ENCODE data around the gene GAPDHS.

The GAPDHS gene

GRCh38 chr19:35488677-35489076 is 44.6 kb upstream of the GAPDHS start:
- Histone ChIP-seq H3K9me3 (ENCODE audit: control insufficient read depth, low read length) (no peaks in the 10 kb centered on the region), H3K79me2 (no peaks in the 10 kb centered on the region), H3K4me1 (no peaks in the 10 kb centered on the region), H3K27ac (no peak overlapping the region), H3K4me2 (ENCODE audit: low read length) (no peak overlapping the region), H2AFZ (no peak overlapping the region), H3K4me3 (ENCODE audit: low read depth, low read length) (no peak overlapping the region), H3K27me3 (ENCODE audit: control insufficient read depth, insufficient read depth, low read length) (no peaks in the 10 kb centered on the region), H3K9ac (no peak overlapping the region), H3K36me3 (ENCODE audit: control insufficient read depth, insufficient read depth, low read length) (no peaks in the 10 kb centered on the region)
- no peak for TF ChIP-seq CTCF (IDR thresholded peaks at IDR 0.05)

GRCh38 chr19:35490364-35490763 is 42.9 kb upstream of the GAPDHS start, which contains the start of gene KRTDAP:
Gene KRTDAP, minus strand, starts transcription at chr19:35490464. Its CDS starts 22 bp downstream, at chr19:35490442.
- no peaks in the 10 kb centered on the region for H3K79me2 ChIP-seq
- no peak for TF ChIP-seq CTCF (IDR thresholded peaks at IDR 0.05)
- no peaks in the 10 kb centered on the region for H3K27me3 ChIP-seq (ENCODE audit: control insufficient read depth, insufficient read depth, low read length)
- no peak within 1 kb of the TSS for H3K9ac ChIP-seq
- H3K9me3 ChIP-seq (ENCODE audit: control insufficient read depth, low read length): no peaks in the 10 kb centered on the region
- no peak within 1 kb of the TSS for H3K4me3 ChIP-seq (ENCODE audit: low read depth, low read length)
- no peak within 1 kb of the TSS for H3K4me2 ChIP-seq (ENCODE audit: low read length)
- H3K27ac ChIP-seq: no peak within 1 kb of the TSS
- no peak within 1 kb of the TSS for H2AFZ ChIP-seq
- H3K36me3 ChIP-seq (ENCODE audit: control insufficient read depth, insufficient read depth, low read length): no peaks in the 10 kb centered on the region
- H3K4me1 ChIP-seq: peaks cover 4% of the 10 kb centered on the region

- peaks cover 6% of the 10 kb centered on the region for H3K4me1 ChIP-seq
- no peaks in the 10 kb centered on the region for H3K36me3 ChIP-seq (ENCODE audit: control insufficient read depth, insufficient read depth, low read length)
- H3K4me3 ChIP-seq (ENCODE audit: low read depth, low read length): no peak overlapping the region
- no peaks in the 10 kb centered on the region for H3K9me3 ChIP-seq (ENCODE audit: control insufficient read depth, low read length)
- TF ChIP-seq CTCF (IDR thresholded peaks at IDR 0.05): no peak
- no peaks in the 10 kb centered on the region for H3K27me3 ChIP-seq (ENCODE audit: control insufficient read depth, insufficient read depth, low read length)
- no peak overlapping the region for H3K27ac ChIP-seq
- no peak overlapping the region for H3K9ac ChIP-seq
- no peaks in the 10 kb centered on the region for H3K79me2 ChIP-seq
- no peak overlapping the region for H2AFZ ChIP-seq
- H3K4me2 ChIP-seq (ENCODE audit: low read length): no peak overlapping the region
These were observed 41.4 kb upstream of the GAPDHS start for GRCh38 chr19:35491836-35492360.

- no peaks in the 10 kb centered on the region for H3K27me3 ChIP-seq (ENCODE audit: control insufficient read depth, insufficient read depth, low read length)
- peaks cover 6% of the 10 kb centered on the region for H3K4me1 ChIP-seq
- H3K9me3 ChIP-seq (ENCODE audit: control insufficient read depth, low read length): no peaks in the 10 kb centered on the region
- H3K79me2 ChIP-seq: no peaks in the 10 kb centered on the region
- no peak overlapping the region for H3K4me2 ChIP-seq (ENCODE audit: low read length)
- TF ChIP-seq CTCF (IDR thresholded peaks at IDR 0.05): no peak
- no peak overlapping the region for H3K4me3 ChIP-seq (ENCODE audit: low read depth, low read length)
- no peaks in the 10 kb centered on the region for H3K36me3 ChIP-seq (ENCODE audit: control insufficient read depth, insufficient read depth, low read length)
- no peak overlapping the region for H3K27ac ChIP-seq
- H2AFZ ChIP-seq: no peak overlapping the region
- no peak overlapping the region for H3K9ac ChIP-seq
These were observed 39.3 kb upstream of the GAPDHS start for GRCh38 chr19:35493971-35494370.
